Measurements from ENCODE around the gene ZIM2.

ZIM2 gene

DNA sequence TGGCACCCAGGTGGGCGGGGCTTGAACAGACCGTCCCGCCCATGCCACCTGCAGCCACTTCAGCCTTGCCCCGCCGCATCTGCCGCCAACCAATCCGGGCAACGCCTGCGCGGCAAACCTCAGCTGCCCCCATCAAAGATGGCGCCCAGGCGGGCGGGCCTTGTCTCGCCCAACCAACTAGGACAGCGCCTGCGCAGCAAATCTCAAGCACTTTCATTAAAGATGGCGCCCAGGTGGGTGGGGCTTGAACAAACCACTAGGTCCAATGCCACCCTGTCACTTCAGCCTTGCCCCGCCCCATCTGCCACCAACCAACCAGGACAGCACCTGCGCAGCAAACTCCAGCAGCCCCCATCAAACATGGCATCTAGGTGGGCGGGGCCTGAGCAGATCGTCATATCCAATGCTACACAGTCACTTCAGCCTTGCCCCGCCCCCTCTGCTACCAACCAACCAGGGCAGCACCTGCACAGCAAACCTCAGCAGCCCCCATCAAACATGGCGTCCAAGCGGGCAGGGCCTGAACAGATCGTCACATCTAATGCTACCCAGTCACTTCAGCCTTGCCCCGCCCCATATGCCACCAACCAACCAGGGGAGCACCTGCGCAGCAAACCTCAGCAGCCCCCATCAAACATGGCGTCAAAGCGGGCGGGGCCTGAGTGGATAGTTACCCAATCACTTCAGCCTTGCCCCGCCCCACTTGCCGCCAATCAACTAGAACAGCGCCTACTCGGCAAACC is 1.4 kb downstream of the ZIM2 start:
- DNase-seq = peak; percentile 75 to 100 (median 96)

DNA sequence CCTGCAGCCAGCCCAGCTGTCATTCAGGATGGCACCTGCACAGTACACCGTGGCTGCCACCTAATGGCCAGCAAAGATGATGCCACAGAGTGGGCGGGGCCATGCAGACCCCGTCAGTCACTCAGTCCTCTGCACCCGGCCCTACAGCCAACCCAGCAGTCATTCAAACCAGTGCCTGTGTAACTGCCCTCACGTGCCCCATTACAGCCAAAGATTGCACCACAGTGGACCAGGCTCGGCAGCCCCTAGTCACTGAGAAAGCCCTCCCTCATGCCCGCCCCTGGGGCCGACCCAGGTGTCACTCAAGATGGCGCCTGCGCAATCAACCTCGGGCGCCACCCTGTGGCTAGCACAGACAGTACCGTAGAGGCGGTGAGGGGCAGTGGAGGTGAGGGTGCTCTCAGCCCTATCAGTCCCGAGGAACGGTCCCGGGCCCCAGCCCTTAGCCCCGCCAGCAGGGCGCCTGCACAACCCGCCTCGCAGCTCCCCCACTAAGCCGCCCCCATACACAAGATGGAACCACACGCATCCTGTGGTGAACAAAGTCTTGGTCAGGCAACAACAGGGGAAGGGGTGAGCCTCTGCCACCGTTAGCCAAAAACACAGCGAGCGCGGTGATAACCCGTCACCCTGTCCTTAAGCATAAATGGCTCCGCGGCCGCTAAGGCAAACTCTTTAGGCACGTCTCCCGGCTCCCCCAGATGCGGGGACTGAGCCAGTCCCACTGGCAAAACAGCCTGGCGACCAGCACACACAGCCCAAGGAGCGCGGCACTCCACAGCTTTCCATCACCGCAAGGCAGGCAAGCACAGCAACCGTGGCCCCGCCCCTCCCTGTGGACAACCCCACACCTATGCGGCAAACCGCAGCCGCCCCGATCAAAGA is 2.3 kb downstream of the ZIM2 start:
- peak in 12 of 14 donors; percentile 75 to 92 (median 86) for DNase-seq

DNA sequence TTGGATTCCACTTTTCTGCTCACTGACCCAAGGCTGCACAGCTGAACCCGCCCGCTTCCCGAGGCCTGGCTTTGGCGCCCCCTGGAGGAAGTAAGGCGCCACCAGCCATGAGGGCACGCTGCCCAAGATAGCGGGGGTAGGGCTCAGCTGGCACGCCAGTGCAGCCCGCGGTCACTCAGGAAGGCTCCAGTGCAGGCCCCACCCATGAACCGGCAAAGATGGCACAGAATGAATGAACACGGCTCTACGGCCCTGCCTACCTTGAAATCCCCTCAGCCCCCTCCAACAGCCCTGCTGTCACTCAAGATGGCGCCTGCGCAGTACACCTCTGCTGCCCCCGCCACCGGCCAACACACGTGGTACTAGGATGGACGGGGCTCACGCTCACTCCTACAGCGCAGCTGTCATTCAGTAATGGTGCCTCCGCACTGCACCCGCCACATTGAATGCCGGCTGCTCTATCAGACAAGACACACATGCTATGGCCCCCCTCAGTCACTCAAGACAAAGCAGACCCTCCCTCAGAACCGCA is 3.0 kb downstream of the ZIM2 start:
- peak in 12 of 14 donors; percentile 75 to 94 (median 87) for DNase-seq

DNA sequence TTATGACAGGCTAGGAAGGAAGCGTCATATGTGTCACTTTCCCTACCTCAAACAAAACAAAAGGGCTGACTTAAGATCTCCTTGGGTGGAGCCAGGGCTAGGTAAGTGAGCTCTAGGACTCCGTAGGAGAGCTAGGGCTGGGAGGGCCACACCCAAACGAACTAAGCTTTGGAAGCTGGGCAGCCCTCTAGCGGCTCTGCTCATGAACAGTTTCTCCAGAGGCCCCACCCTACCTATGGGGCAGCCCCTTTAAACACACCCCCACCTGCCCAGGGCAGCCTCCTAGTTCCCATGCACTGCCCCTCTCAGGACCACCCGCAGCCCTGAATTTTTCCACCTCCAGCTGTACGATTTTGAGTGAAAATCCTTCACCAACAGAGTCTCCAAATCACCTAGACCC is 3.5 kb downstream of the ZIM2 start:
- peak in 1 of 14 donors; percentile 33 for DNase-seq

DNA sequence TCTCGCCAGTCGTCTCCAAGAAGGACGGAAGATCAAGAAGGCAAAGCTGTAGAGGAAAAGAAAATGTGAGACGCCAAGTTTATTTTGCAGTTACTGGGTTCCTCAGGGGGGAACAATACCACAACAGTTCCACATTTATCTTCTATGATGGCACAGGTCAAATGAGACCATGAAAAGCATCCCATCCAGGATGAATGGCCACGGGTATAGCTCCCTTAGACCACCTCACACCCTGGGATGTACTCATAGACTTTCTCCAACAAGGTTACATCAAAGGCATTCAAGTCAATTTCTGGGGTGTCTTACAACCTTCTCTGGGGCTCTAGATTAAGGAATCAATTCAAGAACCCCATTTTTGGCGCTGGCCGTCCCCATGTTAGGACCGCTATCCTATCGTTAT is 4.5 kb downstream of the ZIM2 start:
- DNase-seq = no peak

DNA sequence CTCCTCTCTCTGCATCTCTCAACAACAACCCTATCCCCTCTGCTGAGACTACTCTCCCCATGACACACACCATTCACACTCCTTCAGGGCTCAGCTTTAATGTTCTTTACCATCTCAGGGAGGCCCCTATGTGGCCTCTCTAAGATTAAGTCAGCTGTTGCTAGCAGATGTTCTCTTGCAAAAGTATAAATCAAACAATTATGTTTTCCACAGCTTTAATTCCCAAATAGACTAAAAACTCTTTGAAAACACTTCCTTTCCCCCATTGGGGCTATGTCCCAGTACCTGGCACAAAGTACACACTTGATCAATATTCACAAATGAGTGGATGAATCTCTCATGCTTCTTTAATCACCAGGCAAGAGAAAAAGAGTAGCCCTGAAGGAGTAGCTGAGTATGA is 5.1 kb downstream of the ZIM2 start:
- DNase-seq = no peak

DNA sequence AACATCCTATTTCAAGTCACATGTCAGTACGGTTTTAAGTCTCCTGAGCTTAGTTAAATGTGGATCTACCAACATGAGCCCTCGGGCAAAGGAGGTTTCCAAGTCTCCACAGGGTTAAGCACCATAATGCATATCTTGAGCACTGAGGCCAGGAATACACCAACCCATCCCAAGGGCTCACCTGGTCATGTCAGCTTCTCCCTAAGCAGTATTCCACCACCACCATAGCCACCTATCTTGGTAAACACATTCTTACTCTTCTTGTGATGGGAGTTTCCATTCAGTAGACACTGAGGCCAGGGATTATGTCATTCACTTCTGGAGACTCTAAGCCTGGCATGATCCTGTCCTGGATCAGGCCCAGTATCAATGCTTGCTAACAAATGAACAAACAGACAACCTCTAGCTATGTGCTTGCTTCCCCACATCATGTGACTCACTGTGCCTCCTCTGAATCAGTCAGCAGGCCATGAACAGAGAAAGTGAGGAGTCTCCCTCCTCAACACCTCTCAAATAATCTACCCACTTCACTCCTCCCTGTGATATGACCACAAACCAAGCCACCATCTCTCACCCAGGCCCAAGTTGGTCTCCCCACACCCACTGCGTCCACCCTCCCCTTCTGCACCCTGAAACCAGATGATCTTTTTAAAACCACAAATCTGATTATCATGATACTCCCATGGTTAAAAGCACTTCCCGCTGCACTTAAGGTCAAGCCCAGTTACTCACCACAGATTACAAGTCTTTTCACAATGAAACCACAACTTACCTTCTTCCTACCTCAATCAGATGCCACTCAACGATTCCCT is 5.8 kb downstream of the ZIM2 start:
- DNase-seq = no peak

DNA sequence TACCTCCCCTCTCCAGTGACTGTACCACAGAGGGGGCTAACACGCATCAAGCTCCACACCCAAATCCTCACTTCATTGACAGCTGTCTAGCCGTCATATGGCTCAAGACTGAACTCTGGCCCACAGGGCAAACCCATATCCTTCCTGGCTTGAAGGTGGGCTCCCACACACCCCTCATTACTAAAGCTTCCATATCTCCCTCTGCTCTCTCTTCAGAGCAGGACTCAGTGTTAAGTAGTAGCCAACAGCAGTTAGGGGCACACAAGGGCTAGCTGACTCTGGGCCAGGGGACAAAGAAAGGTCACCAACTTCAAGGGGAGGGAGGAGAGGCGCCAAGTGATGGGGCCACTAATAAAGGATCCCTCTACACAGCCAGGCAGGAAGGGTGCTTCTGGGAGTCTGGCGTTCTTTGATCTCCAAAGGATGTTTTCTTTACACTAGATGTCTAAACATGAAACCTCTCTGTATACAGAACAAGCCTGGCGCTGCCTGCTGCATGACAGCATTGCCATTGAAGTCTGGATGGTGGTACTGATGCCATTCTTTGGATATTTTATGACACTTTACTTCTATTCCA is 8.1 kb downstream of the ZIM2 start:
- DNase-seq = peak in 1 of 14 donors; percentile 1

DNA sequence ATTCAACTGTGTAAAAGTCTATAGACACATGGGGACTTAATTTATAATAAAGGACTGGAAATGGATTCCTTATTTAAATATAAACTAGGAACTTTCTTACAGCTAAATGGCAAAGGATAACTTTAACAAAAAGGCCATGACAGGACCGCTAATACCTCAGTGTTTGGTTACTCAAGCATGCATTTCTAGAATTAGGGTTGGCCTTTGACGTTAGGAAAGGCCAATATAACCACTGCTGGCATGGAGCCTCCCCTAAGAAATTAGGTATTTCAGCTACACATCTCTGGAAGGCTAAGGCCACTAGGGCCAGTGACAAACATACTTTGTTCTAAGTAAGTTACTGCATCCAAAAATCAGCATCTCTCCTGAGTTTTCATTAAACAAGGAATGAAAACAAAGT is 9.3 kb downstream of the ZIM2 start:
- no peak for DNase-seq

DNA sequence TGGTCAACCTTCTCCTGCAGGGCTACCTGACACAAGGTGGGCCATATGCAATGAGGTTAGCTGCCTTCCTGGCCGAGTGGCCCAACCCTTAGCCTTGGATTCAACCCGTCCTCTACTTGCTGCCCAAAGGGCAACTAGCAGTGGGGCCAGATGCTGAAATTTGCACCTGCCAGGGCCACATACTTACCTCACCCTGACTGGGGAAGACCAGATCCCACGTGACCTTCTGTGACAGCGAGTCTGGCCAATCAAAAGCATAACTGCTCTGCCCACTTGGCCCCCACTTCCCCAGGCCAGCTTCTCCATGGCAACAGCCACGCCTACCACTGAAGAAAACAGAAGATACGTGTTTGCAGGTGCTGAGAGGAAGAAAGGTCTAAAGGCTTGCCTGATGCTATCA is 10.9 kb downstream of the ZIM2 start:
- no peak for DNase-seq

DNA sequence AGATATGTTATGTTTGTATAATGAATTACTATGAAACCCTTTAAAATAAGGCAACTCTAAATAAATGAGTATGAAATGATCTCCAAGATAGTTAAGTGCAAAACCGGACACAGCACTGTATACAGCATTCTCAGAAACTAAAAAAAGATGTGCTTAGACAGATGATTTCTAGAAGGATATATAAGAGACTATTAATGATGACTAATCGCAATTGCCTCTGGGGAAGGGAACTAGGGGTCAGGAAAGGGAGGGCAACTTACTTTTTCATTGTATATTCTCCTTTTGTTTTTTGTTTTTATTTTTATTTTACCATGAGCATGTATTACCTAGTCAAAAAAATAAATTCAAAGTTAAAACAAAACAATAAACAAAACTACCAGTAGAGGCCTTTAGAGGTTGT is 12.8 kb downstream of the ZIM2 start:
- DNase-seq = no peak

DNA sequence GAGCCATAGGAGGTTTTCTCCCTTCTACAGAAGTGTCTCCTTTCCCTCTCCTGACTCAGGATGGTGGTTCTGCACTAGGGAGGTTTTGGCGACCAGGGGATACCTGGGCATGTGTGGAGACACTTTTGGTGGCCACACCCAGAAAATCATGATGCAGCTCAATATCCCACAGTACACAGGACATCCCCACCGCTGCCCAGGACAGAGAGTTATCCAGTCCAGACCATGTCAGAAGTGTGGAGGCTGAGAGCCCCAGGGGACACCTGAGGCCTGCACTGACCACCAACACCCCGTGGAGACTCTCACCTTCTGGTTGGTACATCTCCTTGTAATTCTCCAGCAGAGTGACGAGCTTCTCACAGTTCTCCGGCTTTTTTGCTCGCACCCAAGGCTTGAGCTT is 16.6 kb downstream of the ZIM2 start:
- no peak for DNase-seq

DNA sequence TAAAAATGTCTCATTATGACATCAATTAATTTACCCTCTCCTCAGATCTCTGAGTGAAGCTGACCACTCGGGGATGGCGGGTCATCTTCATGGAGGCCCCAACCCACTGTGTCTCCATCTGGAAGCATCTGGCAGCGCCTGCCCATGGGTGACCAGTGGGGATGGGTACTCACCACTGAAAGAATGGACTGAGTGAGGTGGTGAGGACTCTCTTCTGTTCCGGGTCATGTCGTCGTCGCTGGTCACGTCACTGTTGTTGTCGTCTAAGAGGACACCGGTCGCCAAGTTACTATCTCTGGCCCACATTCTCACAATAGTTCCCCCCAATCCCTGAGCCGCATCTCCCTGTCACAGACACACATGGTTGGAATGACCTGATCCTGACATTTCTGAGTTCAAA is 17.1 kb downstream of the ZIM2 start:
- DNase-seq = no peak

DNA sequence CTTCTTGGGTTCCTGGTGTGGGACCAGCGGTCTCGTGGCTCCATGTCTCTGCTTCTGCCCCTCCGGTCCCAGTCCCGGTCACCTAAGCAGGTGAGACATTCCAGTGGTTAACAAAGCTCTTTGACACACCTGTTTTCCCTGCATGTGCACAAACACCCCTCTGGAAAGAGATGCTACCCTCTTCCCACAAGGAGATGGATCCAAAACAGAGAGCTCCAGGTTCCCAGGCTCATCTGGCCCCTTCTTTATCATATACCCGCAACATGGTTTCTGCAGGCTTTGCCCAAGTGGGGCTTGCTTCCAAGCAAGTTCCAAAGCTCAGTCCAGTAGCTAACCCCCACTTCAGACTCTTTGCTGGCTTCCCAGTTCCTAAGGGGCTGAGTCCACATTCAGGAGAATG is 17.8 kb downstream of the ZIM2 start:
- DNase-seq = no peak

DNA sequence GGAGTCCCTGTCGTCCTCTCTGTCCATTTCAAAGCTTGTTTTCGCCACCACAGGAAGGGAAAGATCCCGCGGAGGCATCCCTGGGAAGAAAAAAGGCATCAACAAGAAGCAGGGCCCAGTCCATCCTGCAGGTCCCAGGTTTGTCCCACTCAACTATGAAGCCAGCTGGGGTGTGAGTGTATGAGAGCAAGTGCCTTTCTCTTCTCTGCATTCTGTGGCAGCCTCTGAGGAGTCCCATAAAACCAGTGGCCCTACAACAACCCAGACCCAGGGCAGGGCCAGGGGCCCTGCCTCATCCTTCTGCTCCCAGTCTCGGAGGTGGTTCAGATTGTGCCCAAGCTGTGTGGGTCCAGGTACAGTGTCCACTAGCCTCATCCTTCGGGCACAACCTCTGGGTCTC is 18.9 kb downstream of the ZIM2 start:
- DNase-seq = peak in 1 of 14 donors; percentile 4

DNA sequence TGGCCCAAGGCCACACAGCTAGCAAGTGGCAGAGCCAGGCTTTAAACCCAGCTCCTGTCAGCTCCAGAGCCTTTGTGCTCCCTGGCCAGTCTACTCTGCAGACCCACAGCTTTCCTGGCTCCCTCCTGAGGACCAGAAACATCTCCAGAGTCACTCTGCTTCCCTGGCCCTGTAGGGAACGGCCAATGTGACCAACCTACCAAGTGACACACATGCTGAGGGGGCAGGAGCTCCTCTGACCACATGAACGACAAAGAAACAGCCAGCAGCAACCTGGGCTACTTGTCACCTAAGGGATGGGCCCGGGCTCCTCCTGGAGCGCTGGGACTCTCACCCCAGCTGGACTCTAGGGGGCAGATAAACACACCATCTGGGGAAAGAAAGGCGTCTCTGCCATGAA is 19.3 kb downstream of the ZIM2 start:
- DNase-seq = no peak

DNA sequence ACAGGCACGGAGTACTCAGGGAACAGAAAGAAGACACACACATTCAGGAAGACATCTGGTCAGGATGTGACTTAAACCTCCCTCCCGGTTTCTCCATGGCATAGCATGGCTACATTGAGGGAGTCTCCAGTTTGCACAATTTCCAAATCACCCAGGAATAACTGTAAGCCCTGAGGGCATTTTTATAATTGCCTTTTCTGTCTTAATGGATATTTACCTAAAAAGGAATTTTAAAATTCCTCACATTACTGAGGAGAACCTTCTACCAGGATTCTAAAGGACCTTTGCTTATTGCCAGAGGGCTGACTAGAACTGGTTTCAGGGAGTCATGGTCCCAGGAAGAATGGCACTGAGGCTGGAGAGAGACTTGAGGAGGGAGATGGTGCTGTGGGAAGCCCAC is 21.4 kb downstream of the ZIM2 start:
- DNase-seq = no peak

DNA sequence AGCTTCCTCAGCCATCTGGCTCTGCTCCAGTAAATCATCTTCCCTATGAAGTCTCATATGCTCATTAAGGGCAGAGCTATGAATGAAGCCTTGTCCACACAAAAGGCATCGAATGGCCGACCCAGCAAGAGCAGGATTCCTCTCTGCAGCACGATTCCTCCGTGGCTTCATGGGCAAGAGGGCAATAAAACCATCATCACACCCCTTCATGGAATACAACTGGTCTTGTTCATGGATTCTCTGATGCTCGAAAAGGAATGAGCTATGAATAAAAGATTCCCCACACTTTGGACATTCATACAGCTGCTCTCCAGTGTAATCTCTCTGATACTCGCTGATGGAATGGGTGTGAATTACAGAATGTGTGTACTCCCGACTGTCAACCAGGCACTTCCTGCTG is 25.9 kb downstream of the ZIM2 start:
- DNase-seq = no peak

DNA sequence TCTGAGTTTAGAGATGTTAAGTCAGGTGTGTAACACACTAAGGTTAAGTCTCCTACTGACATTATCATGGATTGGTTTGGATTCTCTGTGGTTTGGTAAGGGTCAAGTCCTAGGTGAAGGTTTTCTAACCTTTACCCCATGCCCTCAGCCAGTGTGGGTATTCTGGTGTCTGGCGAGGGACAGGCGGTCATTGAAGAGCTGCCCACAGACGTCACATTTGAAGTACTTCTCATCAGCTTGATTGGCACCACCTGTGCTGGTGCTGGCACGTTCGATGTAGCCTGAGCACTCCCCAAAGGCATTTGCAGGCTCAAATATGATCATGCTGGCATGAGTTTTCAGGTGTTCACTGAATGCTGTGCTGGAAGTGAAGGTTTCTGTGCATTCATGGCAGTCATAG is 27.0 kb downstream of the ZIM2 start:
- DNase-seq = no peak

DNA sequence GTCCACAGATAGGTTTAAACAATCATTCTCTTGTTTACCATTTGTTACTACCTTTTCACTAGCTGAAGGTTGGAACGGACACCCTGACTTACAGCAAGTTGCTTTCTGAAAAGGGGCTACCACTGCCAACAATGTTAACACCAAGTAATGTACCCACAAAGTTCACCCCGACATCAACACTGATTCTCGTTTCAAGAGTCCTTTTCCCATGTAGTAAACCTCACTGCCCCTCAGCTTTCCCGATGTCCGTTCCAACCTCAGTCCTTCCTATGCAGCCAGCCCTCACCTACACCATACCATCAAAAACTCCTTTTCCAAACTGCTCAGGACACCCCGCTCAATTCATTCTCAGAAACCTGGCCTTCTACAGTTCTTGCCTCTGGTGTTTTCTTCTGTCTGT is 29.0 kb downstream of the ZIM2 start:
- DNase-seq = no peak

DNA sequence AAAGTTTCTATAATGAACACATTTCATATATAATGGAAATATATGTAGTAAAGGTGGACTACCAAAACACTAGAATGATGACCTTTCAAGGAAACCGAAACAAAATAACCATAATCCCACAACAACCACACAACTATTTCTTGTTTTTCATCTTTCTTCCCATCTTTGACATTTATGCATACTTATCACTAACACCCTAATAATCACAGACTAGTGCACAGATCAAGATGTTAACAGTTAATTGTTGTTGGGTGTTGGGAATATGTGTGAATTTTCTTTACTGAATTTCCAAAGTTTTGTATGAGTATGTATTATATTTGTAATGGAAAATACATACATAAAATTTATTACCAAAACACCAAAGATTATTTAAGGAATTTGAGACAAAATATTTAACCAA is 30.3 kb downstream of the ZIM2 start:
- DNase-seq = no peak

DNA sequence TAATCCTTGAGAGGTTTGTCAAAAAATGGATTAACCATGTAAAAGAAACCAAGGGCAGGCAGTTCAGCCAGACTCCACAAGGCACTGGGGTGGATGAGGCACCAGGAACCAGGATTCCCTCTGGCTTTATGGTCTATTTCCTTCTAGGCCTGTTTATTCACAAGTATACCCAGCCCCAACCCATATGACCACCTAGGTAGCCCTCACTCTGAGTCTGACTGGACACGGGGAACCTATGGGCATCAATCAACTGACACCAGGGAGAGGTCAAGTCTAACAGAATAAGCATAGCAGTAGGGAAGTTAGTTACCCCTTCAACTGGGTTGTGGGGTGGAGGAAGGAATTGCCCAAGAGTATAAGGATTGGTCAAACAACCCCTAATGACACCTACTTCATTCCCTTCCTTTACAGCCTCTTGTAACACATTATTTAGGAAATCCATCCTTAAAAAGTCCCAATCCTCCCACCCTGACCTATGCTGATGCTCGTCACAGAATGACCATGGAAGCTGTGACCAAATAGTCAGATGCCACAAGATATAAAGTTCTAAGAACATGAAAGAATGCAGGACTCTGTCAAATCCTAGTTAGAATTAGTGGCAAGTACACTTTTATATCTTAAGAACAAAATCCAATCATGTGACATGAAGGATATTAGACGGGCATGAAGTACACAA is 31.7 kb downstream of the ZIM2 start:
- no peak for DNase-seq
